A673 (cell line): ENCODE data around the gene PROX1. TPM values are rescaled to one million over a fixed set of nuclear protein-coding genes. Genes with fewer than 3 reads are reported as not detected.

Experiments used
- BruUV-seq: library from RNA; stranded (reverse); fragments of 400-500 nt; replicated peaks from 2 replicates; lab custom pipeline; 2021; lab: Mats Ljungman, UMichigan
- CTCF ChIA-PET: fragments of 300-600 bp; sonication (Branson Sonifier 250); formaldehyde crosslinking; loops from one replicate; lab custom pipeline; 2022; ENCODE audit warnings: antibody characterized with exemption; lab: Charles Lee
- POLR2A ChIA-PET: fragments of 300-600 bp; sonication (Branson Sonifier 250); formaldehyde crosslinking; loops from one replicate; lab custom pipeline; 2022; ENCODE audit warnings: antibody characterized with exemption; ENCODE audit not compliant: low non-redundant PET; lab: Charles Lee
- DNase-seq: peaks from one replicate; pipeline ENCODE4 v3.0.0-alpha.2; 2015; ENCODE audit warnings: low spot score
- H3K27ac ChIP-seq: fragments of 200-600 bp; sonication (generic); 2 replicates; pipeline ENCODE4 v1.5.1; 2016; ENCODE audit warnings: mixed run types, low read depth, mild to moderate bottlenecking, mixed read lengths, antibody characterized with exemption, low read length; ENCODE audit not compliant: poor library complexity, severe bottlenecking
- H3K27me3 ChIP-seq: fragments of 200-600 bp; sonication (generic); replicated peaks from 2 replicates; pipeline ENCODE4 v1.6.1; 2017; ENCODE audit warnings: mixed run types, low read depth, mild to moderate bottlenecking, mixed read lengths, antibody characterized with exemption, low read length; ENCODE audit not compliant: insufficient read depth, poor library complexity
- H3K36me3 ChIP-seq: fragments of 200-600 bp; sonication (generic); 2 replicates; pipeline ENCODE4 v1.6.1; 2016; ENCODE audit warnings: mixed run types, mild to moderate bottlenecking, mixed read lengths, antibody characterized with exemption, low read length; ENCODE audit not compliant: insufficient read depth, poor library complexity, severe bottlenecking
- H3K4me1 ChIP-seq: fragments of 200-600 bp; sonication (generic); 2 replicates; pipeline ENCODE4 v1.6.1; 2017; ENCODE audit warnings: mixed run types, mild to moderate bottlenecking, mixed read lengths, antibody characterized with exemption, low read length; ENCODE audit not compliant: insufficient read depth, poor library complexity, severe bottlenecking
- H3K4me3 ChIP-seq: fragments of 200-600 bp; sonication (generic); 2 replicates; pipeline ENCODE4 v1.5.1; 2016; ENCODE audit warnings: low read depth, mixed run types, mild to moderate bottlenecking, mixed read lengths, low read length; ENCODE audit not compliant: poor library complexity, severe bottlenecking
- H3K9me3 ChIP-seq: fragments of 200-600 bp; sonication (generic); 2 replicates; pipeline ENCODE4 v1.6.1; 2016; ENCODE audit warnings: mixed run types, low read depth, mild to moderate bottlenecking, mixed read lengths, antibody characterized with exemption, low read length; ENCODE audit not compliant: poor library complexity, severe bottlenecking
- EZH2 ChIP-seq: fragments of 200-600 bp; sonication (generic); IDR thresholded peaks from 2 replicates; pipeline ENCODE4 v1.6.1; 2017; ENCODE audit warnings: borderline replicate concordance, low read depth, mild to moderate bottlenecking, mixed read lengths, antibody characterized with exemption, low read length; ENCODE audit not compliant: poor library complexity, severe bottlenecking
- intact Hi-C: fragments of 100-400 bp; cut with micrococcal nuclease; formaldehyde crosslinking; loops from one replicate; pipeline ENCODE4 v1.10.0; 2022; ENCODE audit not compliant: unreplicated experiment
- total RNA-seq: library from RNA; stranded (reverse); gene quantifications from 2 replicates; pipeline ENCODE4 v1.2.3, GENCODE V29; 2021
- TF ChIP-seq, protein P1 (sequence below): fragments of 300-800, 200-600 bp; sonication (generic); conservative IDR thresholded peaks from 2 replicates; pipeline ENCODE4 v1.5.1; 2017; ENCODE audit warnings: low read depth, mild to moderate bottlenecking, antibody characterized with exemption, low read length, moderate library complexity, mixed read lengths

Gene PROX1
- total RNA-seq, 1 experiment from 2014 or later = not detected

DNA sequence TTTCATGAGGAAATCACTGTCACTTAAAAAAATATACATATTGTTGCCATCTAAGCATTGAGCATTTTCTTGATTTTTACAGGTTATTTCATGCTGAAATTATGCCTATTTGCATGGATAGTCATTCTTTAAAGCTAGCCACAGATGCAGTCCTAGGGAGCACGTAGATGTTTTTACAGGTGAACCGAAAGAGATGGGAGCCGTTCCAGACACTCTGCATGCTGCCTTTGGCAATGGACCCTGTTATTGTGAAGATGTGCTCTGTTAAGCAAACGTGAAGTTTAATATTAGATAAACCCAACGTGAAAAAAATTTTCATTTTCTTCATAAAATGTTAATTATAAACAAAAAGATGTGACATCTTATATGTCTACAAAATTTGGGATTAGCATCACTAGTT is 7.1 kb downstream of the PROX1 start:
- no TSS peak for BruUV-seq
- Histone ChIP-seq H3K27me3 (peaks cover 96% of the 10 kb centered on the region), H3K27ac (no peak overlapping the region), H3K36me3 (no peaks in the 10 kb centered on the region), H3K4me1 (no peaks in the 10 kb centered on the region), H3K4me3 (no peak overlapping the region), H3K9me3 (no peaks in the 10 kb centered on the region)
- no peak for TF ChIP-seq EZH2
- TF ChIP-seq, protein P1, sequence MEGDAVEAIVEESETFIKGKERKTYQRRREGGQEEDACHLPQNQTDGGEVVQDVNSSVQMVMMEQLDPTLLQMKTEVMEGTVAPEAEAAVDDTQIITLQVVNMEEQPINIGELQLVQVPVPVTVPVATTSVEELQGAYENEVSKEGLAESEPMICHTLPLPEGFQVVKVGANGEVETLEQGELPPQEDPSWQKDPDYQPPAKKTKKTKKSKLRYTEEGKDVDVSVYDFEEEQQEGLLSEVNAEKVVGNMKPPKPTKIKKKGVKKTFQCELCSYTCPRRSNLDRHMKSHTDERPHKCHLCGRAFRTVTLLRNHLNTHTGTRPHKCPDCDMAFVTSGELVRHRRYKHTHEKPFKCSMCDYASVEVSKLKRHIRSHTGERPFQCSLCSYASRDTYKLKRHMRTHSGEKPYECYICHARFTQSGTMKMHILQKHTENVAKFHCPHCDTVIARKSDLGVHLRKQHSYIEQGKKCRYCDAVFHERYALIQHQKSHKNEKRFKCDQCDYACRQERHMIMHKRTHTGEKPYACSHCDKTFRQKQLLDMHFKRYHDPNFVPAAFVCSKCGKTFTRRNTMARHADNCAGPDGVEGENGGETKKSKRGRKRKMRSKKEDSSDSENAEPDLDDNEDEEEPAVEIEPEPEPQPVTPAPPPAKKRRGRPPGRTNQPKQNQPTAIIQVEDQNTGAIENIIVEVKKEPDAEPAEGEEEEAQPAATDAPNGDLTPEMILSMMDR = no peak
- intact Hi-C loops = no loop called here
- ChIA-PET CTCF (no interaction called here), POLR2A (no interaction called here)
- DNase-seq = no peak

DNA sequence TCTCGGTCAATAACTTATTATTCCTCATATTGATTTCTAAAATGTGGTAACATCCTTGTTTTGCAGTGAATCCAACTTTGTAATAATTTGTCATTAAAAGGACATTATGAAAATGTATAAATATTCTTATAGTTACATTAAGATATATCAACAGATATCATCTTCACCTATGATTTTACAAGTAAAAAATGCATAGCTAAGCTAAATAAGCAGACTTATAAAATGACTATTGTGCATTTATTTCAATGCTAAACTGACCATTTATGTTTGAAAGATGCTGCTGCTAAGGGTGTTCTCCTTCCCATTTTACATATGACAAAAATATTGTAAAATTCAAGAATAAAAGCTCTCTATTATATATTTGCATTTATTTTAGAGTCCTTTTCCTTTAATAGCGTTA is 7.8 kb downstream of the PROX1 start:
- Histone ChIP-seq H3K36me3 (no peaks in the 10 kb centered on the region), H3K9me3 (no peaks in the 10 kb centered on the region), H3K27ac (no peak overlapping the region), H3K4me1 (no peaks in the 10 kb centered on the region), H3K4me3 (no peak overlapping the region), H3K27me3 (peaks cover 96% of the 10 kb centered on the region)
- no peak for DNase-seq
- POLR2A ChIA-PET = no interaction called here
- TF ChIP-seq EZH2 = no peak
- TF ChIP-seq, protein P1 = no peak
- BruUV-seq = no TSS peak
- CTCF ChIA-PET = no interaction called here
- intact Hi-C loops = no loop called here

DNA sequence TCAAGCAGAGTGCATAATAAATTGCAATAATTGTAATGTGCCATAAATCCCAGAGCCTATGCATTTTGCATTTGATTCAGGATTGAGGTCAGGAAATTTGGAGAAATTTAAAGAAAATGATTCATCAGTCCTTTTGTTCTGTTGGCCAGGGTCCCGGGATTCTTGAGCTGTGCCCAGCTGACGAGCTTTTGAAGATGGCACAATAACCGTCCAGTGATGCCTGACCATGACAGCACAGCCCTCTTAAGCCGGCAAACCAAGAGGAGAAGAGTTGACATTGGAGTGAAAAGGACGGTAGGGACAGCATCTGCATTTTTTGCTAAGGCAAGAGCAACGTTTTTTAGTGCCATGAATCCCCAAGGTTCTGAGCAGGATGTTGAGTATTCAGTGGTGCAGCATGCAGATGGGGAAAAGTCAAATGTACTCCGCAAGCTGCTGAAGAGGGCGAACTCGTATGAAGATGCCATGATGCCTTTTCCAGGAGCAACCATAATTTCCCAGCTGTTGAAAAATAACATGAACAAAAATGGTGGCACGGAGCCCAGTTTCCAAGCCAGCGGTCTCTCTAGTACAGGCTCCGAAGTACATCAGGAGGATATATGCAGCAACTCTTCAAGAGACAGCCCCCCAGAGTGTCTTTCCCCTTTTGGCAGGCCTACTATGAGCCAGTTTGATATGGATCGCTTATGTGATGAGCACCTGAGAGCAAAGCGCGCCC is 8.7 kb downstream of the PROX1 start:
- H3K4me1 ChIP-seq = no peaks in the 10 kb centered on the region
- no TSS peak for BruUV-seq
- no peak overlapping the region for H3K27ac ChIP-seq
- DNase-seq = no peak
- H3K4me3 ChIP-seq = no peak overlapping the region
- TF ChIP-seq, protein P1 = no peak
- TF ChIP-seq EZH2 = no peak
- ChIA-PET POLR2A (no interaction called here), CTCF (no interaction called here)
- intact Hi-C loops = no loop called here
- peaks cover 96% of the 10 kb centered on the region for H3K27me3 ChIP-seq
- H3K9me3 ChIP-seq = no peaks in the 10 kb centered on the region
- H3K36me3 ChIP-seq = no peaks in the 10 kb centered on the region
